AG10803 (cell line): ENCODE results near the gene MYO7B.

Experiments
- DNase-seq: peaks from one replicate; pipeline ENCODE4 v3.0.0; 2010; ENCODE audit warnings: low read depth
- H3K4me3 ChIP-seq: 2 replicates; pipeline ENCODE4 v1.5.1; 2011; ENCODE audit warnings: mild to moderate bottlenecking, low read length, control low read depth
- TF ChIP-seq, protein P1 (sequence below): conservative IDR thresholded peaks from 2 replicates; pipeline ENCODE4 v1.5.1; 2011; ENCODE audit warnings: mild to moderate bottlenecking, low read length, control low read depth, inconsistent platforms

The MYO7B gene

DNA sequence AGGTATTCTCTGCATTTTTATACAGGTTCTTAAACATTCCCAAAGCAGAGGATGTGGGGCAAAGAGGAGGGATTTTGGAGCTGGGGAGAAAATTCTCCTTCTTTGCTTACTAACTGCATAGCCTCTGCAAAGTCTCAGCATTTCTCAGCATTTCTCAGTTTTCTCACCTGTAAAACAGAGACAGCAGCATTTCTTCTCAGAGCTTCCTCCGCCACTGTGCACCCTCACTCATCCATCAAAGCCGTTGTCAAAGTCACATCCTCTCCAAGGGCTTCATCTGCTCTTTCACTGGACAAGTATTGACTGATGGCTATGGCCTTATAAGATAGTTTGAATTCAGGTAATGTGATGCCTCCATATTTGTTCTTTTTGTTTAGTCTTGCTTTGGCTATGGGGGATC, 17.4 kb downstream of the MYO7B start:
- no peak overlapping the region for H3K4me3 ChIP-seq
- DNase-seq, result no peak
- TF ChIP-seq, protein P1, sequence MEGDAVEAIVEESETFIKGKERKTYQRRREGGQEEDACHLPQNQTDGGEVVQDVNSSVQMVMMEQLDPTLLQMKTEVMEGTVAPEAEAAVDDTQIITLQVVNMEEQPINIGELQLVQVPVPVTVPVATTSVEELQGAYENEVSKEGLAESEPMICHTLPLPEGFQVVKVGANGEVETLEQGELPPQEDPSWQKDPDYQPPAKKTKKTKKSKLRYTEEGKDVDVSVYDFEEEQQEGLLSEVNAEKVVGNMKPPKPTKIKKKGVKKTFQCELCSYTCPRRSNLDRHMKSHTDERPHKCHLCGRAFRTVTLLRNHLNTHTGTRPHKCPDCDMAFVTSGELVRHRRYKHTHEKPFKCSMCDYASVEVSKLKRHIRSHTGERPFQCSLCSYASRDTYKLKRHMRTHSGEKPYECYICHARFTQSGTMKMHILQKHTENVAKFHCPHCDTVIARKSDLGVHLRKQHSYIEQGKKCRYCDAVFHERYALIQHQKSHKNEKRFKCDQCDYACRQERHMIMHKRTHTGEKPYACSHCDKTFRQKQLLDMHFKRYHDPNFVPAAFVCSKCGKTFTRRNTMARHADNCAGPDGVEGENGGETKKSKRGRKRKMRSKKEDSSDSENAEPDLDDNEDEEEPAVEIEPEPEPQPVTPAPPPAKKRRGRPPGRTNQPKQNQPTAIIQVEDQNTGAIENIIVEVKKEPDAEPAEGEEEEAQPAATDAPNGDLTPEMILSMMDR, result no peak

DNA sequence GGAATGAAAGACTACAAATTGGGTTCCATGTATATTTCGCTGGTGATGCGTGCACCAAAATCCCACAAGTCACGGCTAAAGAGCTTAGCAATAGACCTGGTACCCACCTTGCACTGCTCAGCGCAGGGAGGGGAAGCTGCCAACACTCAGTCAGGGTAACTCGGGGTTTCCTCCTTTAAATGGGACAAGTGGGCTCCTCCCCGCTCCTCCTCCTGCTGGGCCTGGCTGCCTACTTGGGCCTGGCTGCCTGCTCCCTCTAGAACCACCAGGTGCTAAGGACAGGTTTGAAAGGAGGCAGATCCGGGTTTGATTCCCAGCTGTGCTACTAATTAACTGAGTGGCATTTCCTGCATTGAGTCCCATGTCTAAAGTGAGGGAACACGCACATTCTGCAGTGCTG, 23.4 kb downstream of the MYO7B start:
- no peak for DNase-seq
- TF ChIP-seq, protein P1, result no peak
- H3K4me3 ChIP-seq, result no peak overlapping the region

DNA sequence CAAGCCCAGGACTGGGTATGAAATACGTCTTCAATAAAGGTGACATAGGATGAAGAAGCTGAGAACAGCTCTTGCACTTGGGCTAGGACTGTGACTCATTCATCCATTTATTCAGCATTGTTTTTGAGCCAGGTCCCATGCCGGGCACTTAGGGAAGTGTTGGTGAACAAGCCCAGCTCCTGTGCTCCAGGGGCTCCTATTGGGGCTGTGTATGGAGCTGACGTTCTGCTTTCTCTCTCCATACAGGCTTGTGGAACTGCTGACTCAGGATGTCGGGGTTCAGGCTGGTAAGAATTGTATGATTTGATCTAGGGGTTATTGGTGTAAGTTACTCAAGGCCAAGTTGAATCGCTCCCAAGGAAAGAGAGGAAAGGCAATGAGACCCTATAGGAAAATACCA, 24.0 kb downstream of the MYO7B start:
- no peak overlapping the region for H3K4me3 ChIP-seq
- no peak for DNase-seq
- TF ChIP-seq, protein P1, result no peak

DNA sequence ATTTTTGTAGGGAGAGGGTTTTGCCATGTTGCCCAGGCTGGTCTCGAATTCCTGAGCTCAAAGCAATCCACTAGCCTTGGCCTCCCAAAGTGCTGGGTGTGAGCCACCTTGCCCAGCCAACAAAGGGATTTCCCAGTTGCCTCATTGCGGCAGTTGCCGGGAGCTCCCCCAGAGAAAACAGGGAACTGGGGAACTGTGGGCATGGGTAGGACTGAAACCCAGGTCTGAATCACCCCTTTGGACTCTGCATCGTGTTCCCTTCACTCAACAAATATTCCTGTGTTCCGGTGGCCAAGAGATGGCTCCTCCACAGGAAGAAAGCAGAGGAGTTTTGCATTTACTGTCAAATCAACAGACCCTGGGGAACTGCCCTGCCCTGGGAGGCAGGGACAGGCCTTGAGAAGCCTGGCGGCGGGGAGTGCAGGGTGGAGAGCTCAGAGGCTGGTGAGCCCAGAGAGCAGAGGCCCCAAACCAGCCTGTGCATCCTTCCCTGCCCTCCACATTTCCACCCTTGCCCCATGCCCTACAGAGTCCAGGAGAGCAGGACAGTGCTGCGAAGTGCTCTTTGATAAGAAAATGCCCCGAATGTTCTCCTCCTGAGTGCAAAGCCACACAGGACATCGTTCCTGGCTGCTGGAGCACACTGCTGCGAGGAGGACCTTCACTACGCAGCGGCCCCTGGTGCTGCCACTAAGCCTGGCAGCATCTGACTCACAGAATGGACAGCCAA, 24.9 kb downstream of the MYO7B start:
- H3K4me3 ChIP-seq, result no peak overlapping the region
- TF ChIP-seq, protein P1, result peak; percentile 48
- peak; percentile 40 for DNase-seq

DNA sequence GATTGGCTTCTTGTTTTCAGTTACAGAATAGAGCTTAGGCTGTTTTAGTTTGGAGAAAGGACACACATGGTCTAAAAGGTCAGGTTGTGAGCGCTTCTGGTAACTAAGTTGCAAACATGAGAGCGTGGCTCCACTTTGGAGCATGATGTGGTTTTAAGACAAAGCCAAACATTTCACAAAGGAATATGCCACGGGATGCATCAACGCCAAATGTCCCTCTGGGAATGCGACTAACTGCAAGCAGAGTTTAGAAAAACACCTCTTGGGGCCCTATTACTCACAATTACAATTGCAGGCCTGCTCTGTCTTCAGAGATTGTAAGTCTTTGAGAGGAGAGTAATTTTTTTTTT, 25.4 kb downstream of the MYO7B start:
- no peak overlapping the region for H3K4me3 ChIP-seq
- TF ChIP-seq, protein P1, result no peak
- peak; percentile 61 for DNase-seq

DNA sequence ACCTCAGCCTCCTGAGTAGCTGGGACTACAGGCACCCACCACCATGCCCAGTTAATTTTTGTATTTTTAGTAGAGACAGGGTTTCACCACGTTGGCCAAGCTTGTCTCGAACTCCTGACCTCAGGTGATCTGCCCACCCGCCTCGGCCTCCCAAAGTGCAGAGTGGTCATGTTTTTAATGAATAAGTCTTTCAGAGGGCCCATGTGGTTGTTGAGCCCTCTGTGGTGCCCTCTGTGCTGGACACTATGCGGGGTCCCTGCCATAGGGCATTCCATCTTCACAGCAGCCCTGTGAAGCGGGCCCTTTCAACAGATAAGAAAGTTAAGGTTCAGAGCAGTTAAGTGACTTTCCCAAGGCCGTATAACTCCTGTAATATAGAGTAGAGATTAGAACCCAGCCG, 25.9 kb downstream of the MYO7B start:
- H3K4me3 ChIP-seq, result no peak overlapping the region
- no peak for DNase-seq
- TF ChIP-seq, protein P1, result no peak

DNA sequence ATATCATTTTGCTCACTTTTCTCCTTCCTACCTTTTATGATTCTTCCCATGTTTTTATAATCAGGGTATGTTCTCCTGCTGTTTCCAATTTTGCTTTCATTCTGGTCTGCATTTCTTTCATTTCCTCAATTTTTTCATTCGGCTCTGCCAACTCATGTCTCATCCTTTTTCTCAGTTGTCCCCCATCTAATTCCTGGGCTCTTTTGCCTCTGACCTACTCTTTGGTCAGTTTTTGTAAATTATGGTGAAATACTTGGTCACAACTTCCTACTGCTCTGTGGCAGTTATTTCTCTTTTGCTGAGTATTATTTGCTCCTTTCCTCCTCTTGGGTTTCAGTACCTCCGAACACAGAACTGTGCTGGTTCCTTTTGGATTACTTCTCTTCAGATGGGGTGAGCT, 27.5 kb downstream of the MYO7B start:
- TF ChIP-seq, protein P1, result no peak
- DNase-seq, result peak; percentile 12
- H3K4me3 ChIP-seq, result no peak overlapping the region
